GM18505 (cell line): ENCODE results near the gene BRD4.
"Not testable (repeated sequence)": the region's sequence is repeated elsewhere in the genome, so short reads cannot be mapped to it uniquely, and the experiment has no call there.

Experiments used
- ATAC-seq: cut with Tn5 transposase; IDR thresholded peaks from one replicate; pipeline ENCODE4 v1.9.1; 2021; ENCODE audit not compliant: unreplicated experiment
- POLR2A ChIP-seq: IDR thresholded peaks from 4 replicates; pipeline ENCODE4 v1.6.1; 2011; ENCODE audit warnings: borderline replicate concordance; ENCODE audit not compliant: insufficient read depth, insufficient read length; ENCODE audit errors: extremely low read depth

Gene BRD4

DNA sequence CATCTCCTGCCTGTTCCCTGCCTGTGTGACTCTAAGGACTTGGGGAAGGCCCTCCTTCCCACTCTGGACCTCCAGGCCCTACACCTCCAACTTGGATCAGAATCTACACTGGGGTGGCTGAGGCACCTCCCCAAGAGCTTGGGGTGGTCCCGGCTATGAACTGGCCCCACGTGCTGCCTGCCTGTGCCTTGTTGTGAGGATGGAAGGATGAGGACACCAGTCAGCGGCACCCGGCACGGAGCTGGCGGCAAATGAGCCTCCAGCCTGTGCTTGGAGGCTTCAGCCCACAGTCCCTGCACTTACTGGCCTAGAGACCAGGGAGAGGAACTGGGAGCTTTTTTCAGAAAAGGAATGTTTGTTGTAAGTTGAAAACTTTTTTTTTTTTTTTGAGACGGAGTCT lies 38.8 kb upstream of the BRD4 start:
- ATAC-seq = no peak
- no peak for TF ChIP-seq POLR2A

DNA sequence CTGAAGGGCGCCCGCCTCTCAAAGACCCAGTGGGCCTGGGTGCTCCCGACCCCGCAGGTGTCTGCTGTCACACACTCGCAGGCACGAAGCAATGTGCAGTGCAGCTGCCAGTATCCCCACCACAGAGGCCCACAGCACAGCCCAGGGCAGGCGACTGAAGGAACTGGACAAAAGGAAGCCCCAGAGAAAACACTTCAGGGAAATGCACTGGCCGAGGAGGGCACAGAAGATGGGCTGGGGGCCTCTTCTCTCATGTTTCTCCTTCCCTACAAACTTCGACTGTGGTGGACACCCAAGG lies 37.2 kb upstream of the BRD4 start:
- no peak for TF ChIP-seq POLR2A
- no peak for ATAC-seq

DNA sequence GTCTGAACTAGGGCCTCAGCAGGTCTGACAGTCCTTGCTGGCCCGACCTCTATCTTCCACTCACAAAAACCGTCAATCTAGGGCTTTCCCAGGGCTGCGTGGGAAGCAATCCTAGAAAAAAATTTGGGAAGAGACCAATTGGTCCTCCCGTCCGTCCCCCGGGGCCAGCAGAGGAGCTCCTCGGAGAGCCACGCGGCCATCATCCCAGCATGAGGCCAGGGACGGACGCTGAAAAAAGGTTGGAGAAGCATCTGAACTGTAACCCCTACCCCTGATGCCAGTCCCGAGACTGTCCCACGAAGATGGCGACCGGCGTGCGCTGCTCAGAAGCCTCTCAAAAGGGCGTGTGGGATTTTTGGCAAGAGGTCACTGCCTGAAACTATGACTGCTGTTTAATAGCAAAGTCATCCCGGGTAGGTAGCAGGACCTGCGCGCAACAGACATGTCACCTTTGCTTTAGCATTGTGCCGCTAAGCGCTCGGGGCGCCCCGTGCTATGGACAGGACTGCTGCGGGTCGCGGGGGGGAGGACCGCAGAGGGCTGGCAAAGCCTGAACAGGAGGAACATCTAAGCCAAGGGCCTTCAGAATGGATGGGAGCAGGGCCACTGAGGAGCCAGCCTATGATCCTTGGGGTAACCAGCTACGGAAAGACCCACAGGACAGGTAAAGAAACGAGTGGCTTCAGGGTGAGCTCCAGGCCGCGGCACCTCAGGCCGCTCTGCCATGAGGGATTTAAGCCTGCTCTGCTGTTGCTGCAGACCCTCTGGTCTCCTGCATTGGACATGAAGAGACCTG lies 36.7 kb upstream of the BRD4 start:
- ATAC-seq = no peak
- no peak for TF ChIP-seq POLR2A

DNA sequence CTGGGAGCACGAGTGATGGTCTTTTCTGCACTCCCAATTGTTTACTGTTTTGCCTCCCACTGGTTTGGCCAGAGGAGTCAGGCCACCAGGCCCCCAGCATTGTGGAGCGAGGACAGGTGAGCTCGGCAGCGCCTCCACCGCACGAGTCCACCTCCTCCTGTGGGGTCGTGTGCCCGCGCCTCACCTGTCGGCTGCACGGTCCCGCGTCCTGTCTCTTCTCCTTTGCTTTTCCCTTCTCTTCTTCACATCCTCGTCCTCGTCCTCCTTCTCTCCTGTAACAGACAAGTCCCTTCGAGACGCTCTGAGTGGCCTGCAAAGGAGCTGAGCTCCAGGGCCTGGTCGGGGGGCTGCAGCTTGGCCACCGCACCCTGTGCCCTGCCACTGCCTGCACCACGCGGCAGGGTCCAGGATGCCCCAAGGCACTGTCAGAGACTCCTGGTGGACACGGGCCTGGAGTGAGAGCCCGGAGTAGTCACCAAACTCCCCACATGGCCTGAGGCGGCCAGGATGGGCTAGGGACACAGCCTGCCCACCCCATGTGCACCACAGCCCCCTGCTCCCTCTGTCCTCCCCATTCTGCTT lies 35.8 kb upstream of the BRD4 start:
- no peak for TF ChIP-seq POLR2A
- no peak for ATAC-seq

DNA sequence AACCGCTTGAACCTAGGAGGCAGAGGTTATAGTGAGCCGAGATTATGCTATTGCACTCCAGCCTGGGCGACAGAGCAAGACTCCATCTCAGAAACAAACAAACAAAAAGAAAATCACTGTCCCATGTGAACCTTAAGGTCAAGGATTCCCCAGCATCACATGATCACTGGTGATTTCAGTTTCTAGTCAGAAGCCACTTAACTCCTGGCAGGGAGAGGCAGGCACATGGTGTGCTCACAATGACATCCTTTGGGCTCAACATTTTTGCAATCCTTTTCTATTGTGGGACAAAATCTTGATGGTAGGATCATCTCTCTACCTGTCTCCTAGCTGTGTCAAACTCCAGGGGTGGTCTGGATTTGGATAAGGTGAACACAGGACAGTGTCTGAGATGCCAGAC lies 35.1 kb upstream of the BRD4 start:
- no peak for TF ChIP-seq POLR2A
- no peak for ATAC-seq

DNA sequence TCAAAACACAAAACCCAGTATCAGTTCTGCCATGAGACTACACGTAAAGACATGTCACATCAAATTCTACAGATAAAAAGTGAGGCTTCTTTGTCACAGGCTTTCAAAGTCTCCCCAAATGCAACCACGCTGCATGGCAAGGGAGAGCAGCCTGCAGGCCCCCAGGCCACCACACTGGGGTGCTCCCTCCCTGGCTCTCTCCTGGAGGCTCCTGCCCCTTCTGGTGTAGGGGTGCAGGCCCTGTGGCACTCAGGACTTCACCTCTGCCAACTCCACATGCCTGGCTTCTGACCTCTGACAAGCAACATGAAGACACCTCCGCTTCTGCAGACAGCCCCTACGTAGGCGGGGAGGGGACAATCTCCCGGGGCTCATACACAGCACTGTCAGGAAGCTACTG lies 32.9 kb upstream of the BRD4 start:
- ATAC-seq = no peak

DNA sequence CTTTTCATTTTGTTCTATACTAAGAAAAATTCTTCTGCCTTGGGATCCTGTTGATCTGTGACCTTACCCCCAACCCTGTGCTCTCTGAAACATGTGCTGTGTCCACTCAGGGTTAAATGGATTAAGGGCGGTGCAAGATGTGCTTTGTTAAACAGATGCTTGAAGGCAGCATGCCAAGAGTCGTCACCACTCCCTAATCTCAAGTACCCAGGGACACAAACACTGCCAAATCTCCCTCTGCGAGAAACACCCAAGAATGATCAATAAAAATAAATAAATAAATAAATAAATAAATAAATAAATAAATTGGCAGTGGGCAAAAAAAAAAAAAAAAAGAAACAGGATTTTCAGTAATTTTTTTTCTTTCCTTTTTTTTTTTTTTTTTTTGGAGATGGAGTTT lies 31.5 kb upstream of the BRD4 start:
- ATAC-seq = not testable (repeated sequence)

More for the DNA sequence above, 32.9 kb upstream of the BRD4 start:
- no peak for TF ChIP-seq POLR2A

DNA sequence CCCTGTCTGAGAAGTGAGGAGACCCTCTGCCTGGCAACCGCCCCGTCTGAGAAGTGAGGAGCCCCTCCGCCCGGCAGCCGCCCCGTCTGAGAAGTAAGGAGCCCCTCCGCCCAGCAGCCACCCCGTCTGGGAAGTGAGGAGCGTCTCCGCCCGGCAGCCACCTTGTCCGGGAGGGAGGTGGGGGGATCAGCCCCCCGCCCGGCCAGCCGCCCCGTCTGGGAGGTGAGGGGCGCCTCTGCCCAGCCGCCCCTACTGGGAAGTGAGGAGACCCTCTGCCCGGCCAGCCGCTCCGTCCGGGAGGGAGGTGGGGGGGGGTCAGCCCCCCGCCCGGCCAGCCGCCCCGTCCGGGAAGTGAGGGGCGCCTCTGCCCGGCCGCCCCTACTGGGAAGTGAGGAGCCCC lies 30.7 kb upstream of the BRD4 start:
- ATAC-seq = not testable (repeated sequence)

DNA sequence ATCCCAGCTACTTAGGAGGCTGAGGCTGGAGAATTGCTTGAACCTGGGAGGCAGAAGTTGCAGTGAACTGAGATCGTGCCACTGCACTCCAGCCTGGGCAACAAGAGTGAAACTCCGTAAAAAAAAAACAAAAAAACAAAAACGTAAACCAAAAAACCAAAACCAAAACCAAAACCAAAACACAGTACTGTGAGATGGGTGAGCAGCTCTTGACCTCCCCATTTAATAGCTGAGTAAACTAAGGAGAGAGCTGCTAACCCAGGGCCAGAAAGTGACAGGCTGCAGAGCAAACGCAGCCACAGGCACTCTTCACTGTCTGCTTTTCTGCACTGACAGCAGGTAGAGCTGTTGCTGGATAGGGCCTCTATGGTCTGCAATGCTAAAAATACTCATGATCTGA lies 27.7 kb upstream of the BRD4 start:
- not testable (repeated sequence) for ATAC-seq

DNA sequence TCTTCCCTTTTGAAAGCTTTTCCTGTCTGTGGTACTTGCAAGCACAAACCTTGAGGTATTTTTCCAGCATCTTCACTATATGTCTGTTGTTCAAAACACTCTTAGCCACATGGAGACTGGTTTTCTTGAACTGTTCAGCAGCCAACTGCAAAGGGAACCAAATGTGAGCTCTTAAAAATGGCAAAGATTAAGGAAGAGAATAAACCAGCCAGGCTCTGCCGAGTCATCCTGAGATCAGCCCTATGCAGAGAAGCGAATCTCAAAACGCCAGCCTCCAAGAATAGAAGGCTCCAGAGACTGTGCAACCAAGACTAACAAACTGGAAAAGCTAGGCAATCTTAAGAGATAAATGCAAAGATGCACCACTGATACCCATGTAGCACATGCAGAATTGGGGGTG lies 26.6 kb upstream of the BRD4 start:
- no peak for ATAC-seq
- TF ChIP-seq POLR2A = no peak

DNA sequence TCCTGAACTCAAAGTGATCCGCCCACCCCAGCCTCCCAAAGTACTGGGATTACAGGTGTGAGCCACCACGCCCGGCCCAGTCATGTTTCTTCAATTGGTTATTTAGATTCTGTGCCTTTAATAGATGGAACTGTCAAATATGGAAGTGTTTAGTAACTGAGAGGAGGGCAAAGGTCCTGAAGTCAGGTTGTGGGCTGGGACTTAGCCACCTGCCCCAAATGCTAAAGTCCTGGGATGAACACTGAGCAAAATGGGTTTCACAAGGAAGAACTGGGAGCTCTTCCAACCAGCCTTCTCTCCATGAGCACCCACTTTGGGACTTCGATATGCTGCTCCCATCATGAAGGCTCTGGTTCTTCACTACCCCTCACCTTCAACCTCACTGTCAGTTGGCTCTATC lies 25.6 kb upstream of the BRD4 start:
- no peak for TF ChIP-seq POLR2A
- no peak for ATAC-seq

DNA sequence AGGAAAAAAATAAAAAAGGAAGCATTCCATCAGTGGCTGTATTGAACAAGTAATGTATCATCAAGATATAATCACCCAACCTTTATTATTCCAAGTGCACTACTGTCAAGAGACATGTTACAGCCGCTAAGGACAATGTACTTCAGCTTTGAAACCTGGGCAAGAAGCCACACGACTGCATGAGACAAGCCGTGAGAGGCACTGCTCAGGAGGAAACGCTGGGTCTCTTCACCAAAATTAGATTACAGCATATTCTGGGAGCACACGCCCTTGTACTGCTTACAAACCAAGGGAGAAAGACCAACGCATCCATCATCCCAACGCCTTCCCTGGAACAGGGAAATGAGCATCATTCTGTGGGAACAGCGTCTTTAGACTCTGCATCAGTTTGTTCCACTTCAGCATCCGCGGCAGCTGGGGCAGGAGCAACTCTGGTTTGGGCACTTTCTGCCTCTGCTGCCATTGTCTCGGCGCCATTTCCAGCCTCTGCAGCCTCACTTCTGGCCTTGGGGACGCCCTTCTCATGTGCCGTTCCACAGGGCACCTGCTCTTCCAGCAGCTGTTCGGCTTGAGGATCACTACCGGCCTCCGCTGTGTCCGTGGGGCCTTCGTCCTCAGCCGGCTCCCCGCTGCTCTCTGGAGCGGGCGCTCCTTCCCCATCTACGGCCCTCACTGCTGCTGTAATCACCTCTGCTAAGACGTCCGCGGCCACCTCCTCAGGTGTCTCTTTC lies 22.4 kb upstream of the BRD4 start:
- no peak for ATAC-seq
- no peak for TF ChIP-seq POLR2A

DNA sequence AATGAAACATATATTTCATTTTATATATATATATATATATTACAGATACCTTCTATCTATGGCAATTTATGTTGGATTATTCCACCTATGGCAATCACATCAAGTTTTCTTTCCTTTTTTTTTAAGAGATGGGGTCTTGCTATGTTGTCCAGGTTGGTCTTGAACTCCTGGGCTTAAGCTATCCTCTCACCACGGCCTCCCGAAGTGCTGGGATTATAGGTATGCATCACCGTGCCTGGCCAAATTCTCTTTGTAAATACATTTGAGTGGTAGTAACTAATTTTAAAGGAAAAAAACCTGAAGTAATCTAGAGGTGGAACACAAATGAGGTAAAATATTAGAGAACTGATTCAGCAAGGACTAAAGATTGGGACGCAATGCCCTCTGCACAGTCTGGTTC lies 21.6 kb upstream of the BRD4 start:
- TF ChIP-seq POLR2A = no peak
- no peak for ATAC-seq

DNA sequence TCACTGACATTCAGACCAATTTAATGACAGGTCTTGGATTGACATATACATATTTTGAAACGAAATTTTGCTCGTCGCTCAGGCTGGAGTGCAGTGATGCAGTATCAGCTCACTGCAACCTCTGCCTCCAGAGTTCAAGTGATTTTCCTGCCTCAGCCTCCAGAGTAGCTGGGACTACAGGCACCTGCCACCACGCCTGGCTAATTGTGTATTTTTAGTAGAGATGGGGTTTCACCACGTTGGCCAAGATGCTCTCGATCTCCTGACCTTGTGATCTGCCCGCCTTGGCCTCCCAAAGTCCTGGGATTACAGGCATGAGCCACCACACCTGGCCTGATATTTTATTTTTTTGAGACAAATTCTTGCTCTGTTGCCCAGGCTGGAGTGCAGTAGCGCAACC lies 20.2 kb upstream of the BRD4 start:
- ATAC-seq = not testable (repeated sequence)

DNA sequence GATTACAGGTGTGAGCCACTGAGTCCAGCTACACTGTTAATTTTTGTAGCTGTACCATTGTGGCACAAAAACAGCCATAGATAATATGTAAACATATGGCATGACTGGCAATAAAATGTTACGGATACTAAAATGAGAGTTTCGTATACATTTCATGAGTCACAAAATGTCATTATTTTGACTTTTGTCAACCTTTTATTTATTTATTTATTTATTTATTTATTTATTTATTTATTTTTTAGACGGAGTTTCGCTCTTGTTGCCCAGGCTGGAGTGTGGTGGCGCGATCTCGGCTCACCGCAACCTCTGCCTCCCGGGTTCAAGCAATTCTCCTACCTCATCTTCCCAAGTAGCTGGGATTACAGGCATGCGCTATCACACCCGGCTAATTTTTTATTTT lies 9.0 kb upstream of the BRD4 start:
- ATAC-seq = not testable (repeated sequence)
